Naive thymus-derived CD4-positive, alpha-beta T cell (primary cell): ENCODE measurements around the gene TUBA3E. TPM values are rescaled to one million over a fixed set of nuclear protein-coding genes. Genes with fewer than 3 reads are reported as not detected.
"Not testable (repeated sequence)": the region's sequence is repeated elsewhere in the genome, so short reads cannot be mapped to it uniquely, and the experiment has no call there.

Source experiments
- ATAC-seq: fragments of 150-1000 bp; cut with Tn5 transposase; 2 replicates; pipeline ENCODE4 v1.10.0; 2021; ENCODE audit warnings: mild to moderate bottlenecking, moderate library complexity
- CTCF ChIA-PET: fragments of 350-600 bp; sonication (Branson Sonifier 250); formaldehyde crosslinking; loops from one replicate; lab custom pipeline; 2021; ENCODE audit warnings: antibody characterized with exemption; lab: Charles Lee
- POLR2A ChIA-PET: fragments of 350-600 bp; sonication (Branson Sonifier 250); formaldehyde crosslinking; loops from one replicate; lab custom pipeline; 2021; ENCODE audit warnings: antibody characterized with exemption, inconsistent platforms; lab: Charles Lee
- DNase-seq, 9 donors: peaks; one replicate each; pipeline versions ENCODE4 v3.0.0 to v3.0.0-alpha.2; 2020 to 2022; ENCODE audit warnings: mixed read lengths in 1 of 9
- H3K27ac ChIP-seq: one replicate; pipeline ENCODE4 v1.7.0; 2013; ENCODE audit warnings: mild to moderate bottlenecking, low read depth, low read length, moderate library complexity
- H3K27me3 ChIP-seq, 2 donors: one replicate each; pipeline ENCODE4 v1.7.0; 2013; ENCODE audit warnings: low read length in 2 of 2, mild to moderate bottlenecking in 2 of 2, moderate library complexity in 2 of 2; ENCODE audit not compliant: control insufficient read depth in 2 of 2, insufficient read depth in 2 of 2
- H3K36me3 ChIP-seq, 3 experiments: 1 replicate in 2 of 3; 2 replicates in 1 of 3; pipeline ENCODE4 v1.7.0; 2013; ENCODE audit warnings: low read length in 3 of 3, mild to moderate bottlenecking in 3 of 3, moderate library complexity in 1 of 3; ENCODE audit not compliant: insufficient read depth in 3 of 3, control insufficient read depth in 2 of 3
- H3K4me1 ChIP-seq, 2 donors: one replicate each; pipeline ENCODE4 v1.7.0; 2013; ENCODE audit warnings: low read length in 2 of 2, mild to moderate bottlenecking in 2 of 2, moderate library complexity in 1 of 2; ENCODE audit not compliant: control insufficient read depth in 2 of 2, insufficient read depth in 2 of 2
- H3K4me3 ChIP-seq: 2 replicates; pipeline ENCODE4 v1.7.0; 2013; ENCODE audit warnings: mild to moderate bottlenecking, low read length
- H3K9me3 ChIP-seq, 3 experiments: 1 replicate in 2 of 3; 2 replicates in 1 of 3; pipeline ENCODE4 v1.7.0; 2013; ENCODE audit warnings: low read length in 3 of 3; ENCODE audit not compliant: control insufficient read depth in 2 of 3
- H3K27ac Mint-ChIP-seq, 9 donors: one replicate each; pipeline ENCODE4 v1.8.0; 2020 to 2022; ENCODE audit warnings: mixed read lengths in 9 of 9, mild to moderate bottlenecking in 8 of 9, moderate library complexity in 5 of 9, inconsistent platforms in 2 of 9
- H3K27me3 Mint-ChIP-seq, 5 donors: one replicate each; pipeline ENCODE4 v1.8.0; 2021 to 2022; ENCODE audit warnings: mixed read lengths in 5 of 5, mild to moderate bottlenecking in 1 of 5
- H3K36me3 Mint-ChIP-seq, 5 donors: one replicate each; pipeline ENCODE4 v1.8.0; 2020 to 2022; ENCODE audit warnings: mixed read lengths in 5 of 5, mild to moderate bottlenecking in 3 of 5, inconsistent platforms in 1 of 5
- H3K4me1 Mint-ChIP-seq, 7 donors: one replicate each; pipeline ENCODE4 v1.8.0; 2020 to 2022; ENCODE audit warnings: mixed read lengths in 7 of 7, mild to moderate bottlenecking in 3 of 7, inconsistent platforms in 1 of 7
- H3K4me3 Mint-ChIP-seq, 10 donors: one replicate each; pipeline ENCODE4 v1.8.0; 2020 to 2022; ENCODE audit warnings: mild to moderate bottlenecking in 10 of 10, mixed read lengths in 10 of 10, moderate library complexity in 6 of 10, inconsistent platforms in 2 of 10
- H3K9me3 Mint-ChIP-seq, 11 donors: one replicate each; pipeline ENCODE4 v1.8.0; 2020 to 2022; ENCODE audit warnings: mixed read lengths in 11 of 11, mild to moderate bottlenecking in 4 of 11, inconsistent platforms in 1 of 11, moderate library complexity in 1 of 11
- intact Hi-C, 2 donors: fragments of 100-400 bp; cut with micrococcal nuclease; formaldehyde crosslinking; loops; one replicate each; pipeline ENCODE4 v1.15.1; 2023
- polyA plus RNA-seq, 2 donors: library from polyadenylated mRNA; unstranded; fragments of 300-500 nt; fragmentation: Illumina TruSeq; gene quantifications; one replicate each; pipeline ENCODE4 v1.2.3, GENCODE V29; 2021
- total RNA-seq, 6 experiments: library from RNA in 5 of 6; stranded (reverse) in 5 of 6; gene quantifications; 1 replicate in 5 of 6; 2 replicates in 1 of 6; pipeline ENCODE4 v1.2.3 and lab custom pipeline; 2021 to 2026

Gene TUBA3E
- total and polyA plus RNA-seq, 7 experiments from 2014 or later: not detected

DNA sequence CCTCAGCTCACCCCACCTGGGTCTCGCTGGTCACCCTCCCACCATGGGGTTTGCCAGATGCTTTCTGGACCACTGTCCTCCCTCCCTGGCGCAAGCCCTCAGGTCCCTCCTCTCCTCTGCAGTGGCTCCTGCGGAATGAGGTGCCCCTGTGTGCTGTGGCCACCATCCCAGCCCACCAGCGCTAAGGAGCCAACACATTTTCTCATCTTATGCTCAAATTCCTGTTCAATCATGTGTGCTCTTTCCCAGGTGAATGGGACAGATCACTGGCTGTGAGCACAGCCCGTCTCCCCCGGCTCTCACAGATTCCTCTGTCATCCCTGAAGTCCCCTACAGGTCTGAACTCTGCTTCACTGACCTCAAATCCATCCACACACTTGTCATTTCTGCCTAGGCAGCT is 38.1 kb downstream of the TUBA3E start:
- H3K9me3 Mint-ChIP-seq: peaks cover 0 to 3% (median 0%) of the 10 kb centered on the region in 11 donors
- intact Hi-C loops: no loop called here
- peaks cover 0 to 5% (median 4%) of the 10 kb centered on the region in 5 donors for H3K36me3 Mint-ChIP-seq
- ChIA-PET CTCF (no interaction called here), POLR2A (no interaction called here)
- Histone ChIP-seq H3K36me3 (peaks cover 0 to 68% (median 4%) of the 10 kb centered on the region in 3 experiments), H3K4me3 (no peak overlapping the region), H3K27me3 (no peaks in the 10 kb centered on the region), H3K4me1 (no peaks in the 10 kb centered on the region), H3K27ac (no peak overlapping the region), H3K9me3 (no peaks in the 10 kb centered on the region)
- H3K4me1 Mint-ChIP-seq: peaks cover 0 to 17% (median 0%) of the 10 kb centered on the region in 7 donors
- ATAC-seq (no peak), DNase-seq (no peak)
- H3K27ac Mint-ChIP-seq: no peak overlapping the region
- H3K4me3 Mint-ChIP-seq: no peak overlapping the region
- no peaks in the 10 kb centered on the region for H3K27me3 Mint-ChIP-seq

DNA sequence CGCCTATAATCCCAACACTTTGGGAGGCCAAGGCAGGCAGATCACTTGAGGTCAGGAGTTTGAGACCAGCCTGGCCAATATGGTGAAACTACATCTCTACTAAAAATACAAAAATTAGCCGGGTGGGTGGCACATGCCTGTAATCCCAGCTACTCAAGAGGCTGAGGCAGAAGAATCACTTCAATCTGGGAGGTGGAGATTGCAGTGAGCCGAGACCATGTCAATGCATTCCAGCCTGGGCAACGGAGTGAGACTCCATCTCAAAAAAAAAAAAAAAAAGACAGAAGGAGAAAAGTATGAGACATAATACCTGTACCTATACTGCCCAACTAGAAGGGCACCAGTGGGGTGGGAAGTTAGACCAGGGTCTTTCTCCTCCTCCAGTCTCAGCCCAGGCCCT is 38.9 kb downstream of the TUBA3E start:
- peak overlapping the region in 1 of 9 donors; percentile 9 for H3K27ac Mint-ChIP-seq
- H3K9me3 Mint-ChIP-seq, H3K27me3 Mint-ChIP-seq, H3K9me3 ChIP-seq, intact Hi-C loops, H3K27ac ChIP-seq, H3K27me3 ChIP-seq, POLR2A ChIA-PET, H3K4me3 Mint-ChIP-seq, H3K4me1 ChIP-seq, H3K4me3 ChIP-seq, H3K36me3 Mint-ChIP-seq, DNase-seq, CTCF ChIA-PET, ATAC-seq: not testable (repeated sequence)
- H3K36me3 ChIP-seq: peaks cover 0 to 70% (median 4%) of the 10 kb centered on the region in 3 experiments
- peaks cover 0 to 17% (median 0%) of the 10 kb centered on the region in 7 donors for H3K4me1 Mint-ChIP-seq

DNA sequence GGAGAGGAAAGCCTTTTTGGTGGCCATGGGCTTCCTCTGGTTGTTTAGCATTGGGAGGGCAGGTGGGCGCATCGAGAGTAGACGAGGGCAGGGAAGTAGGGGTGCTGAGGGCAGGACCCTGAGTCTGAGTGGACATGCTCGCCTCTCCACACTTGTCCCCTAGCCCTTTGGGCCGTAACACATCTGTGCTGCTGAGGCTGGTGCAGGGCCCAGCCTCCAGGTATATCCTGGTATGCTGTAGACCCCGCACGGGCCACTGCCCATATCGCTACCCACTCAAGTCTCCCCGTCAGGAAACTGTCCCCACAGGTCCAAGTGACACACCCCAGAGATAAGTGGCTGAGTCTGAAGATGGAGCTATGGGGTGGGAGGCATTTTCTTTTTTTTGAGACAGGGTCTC is 39.6 kb downstream of the TUBA3E start:
- ChIA-PET CTCF (no interaction called here), POLR2A (no interaction called here)
- Histone ChIP-seq H3K27ac (no peak overlapping the region), H3K4me1 (no peaks in the 10 kb centered on the region), H3K27me3 (no peaks in the 10 kb centered on the region), H3K4me3 (no peak overlapping the region), H3K36me3 (peaks cover 0 to 70% (median 4%) of the 10 kb centered on the region in 3 experiments), H3K9me3 (no peaks in the 10 kb centered on the region)
- no peaks in the 10 kb centered on the region for H3K27me3 Mint-ChIP-seq
- H3K4me1 Mint-ChIP-seq: peaks cover 0 to 17% (median 0%) of the 10 kb centered on the region in 7 donors
- H3K9me3 Mint-ChIP-seq: peaks cover 0 to 3% (median 0%) of the 10 kb centered on the region in 11 donors
- intact Hi-C loops: no loop called here
- DNase-seq (no peak), ATAC-seq (no peak)
- no peak overlapping the region for H3K4me3 Mint-ChIP-seq
- H3K36me3 Mint-ChIP-seq: peaks cover 0 to 8% (median 0%) of the 10 kb centered on the region in 5 donors
- peak overlapping the region in 2 of 9 donors; percentile 17 to 64 for H3K27ac Mint-ChIP-seq

DNA sequence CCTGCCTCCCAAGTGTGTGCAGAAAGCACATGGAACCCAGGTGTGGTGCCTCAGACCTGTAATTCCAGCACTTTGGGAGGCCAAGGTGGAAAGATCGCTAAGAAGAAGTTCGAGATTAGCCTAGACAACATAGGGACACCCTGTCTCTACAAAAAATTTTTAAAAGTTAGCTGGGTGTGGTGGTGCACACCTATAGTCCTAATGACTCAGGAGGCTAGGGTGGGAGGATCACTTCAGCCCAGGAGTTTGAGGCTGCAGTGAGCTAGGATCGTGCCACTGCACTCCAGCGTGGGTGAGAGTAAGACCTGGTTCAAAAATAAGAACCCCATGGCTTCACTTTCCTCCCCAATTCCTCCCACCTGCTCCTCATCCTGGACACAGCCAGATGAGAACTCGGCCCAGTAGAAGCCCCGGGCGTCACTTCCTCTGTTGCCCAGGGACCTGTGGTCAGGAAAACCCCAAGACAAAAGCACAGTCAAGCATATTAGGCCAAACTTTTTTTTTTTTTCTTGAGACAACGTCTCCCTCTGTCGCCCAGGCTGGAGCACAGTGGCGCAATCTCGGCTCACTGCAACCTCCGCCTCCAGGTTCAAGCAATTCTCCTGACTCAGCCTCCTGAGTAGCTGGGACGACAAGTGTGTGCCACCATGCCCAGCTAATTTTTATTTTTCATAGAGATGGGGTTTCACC is 40.3 kb downstream of the TUBA3E start:
- H3K4me1 Mint-ChIP-seq: peaks cover 0 to 17% (median 0%) of the 10 kb centered on the region in 7 donors
- H3K27ac Mint-ChIP-seq: peak overlapping the region in 4 of 9 donors; percentile 17 to 64 (median 26)
- H3K9me3 Mint-ChIP-seq, H3K9me3 ChIP-seq, CTCF ChIA-PET, H3K4me1 ChIP-seq, H3K27ac ChIP-seq, intact Hi-C loops, POLR2A ChIA-PET, H3K27me3 ChIP-seq, DNase-seq, H3K4me3 Mint-ChIP-seq, H3K27me3 Mint-ChIP-seq, H3K36me3 Mint-ChIP-seq, H3K4me3 ChIP-seq: not testable (repeated sequence)
- ATAC-seq: peak; percentile 33
- H3K36me3 ChIP-seq: peaks cover 0 to 69% (median 4%) of the 10 kb centered on the region in 3 experiments

DNA sequence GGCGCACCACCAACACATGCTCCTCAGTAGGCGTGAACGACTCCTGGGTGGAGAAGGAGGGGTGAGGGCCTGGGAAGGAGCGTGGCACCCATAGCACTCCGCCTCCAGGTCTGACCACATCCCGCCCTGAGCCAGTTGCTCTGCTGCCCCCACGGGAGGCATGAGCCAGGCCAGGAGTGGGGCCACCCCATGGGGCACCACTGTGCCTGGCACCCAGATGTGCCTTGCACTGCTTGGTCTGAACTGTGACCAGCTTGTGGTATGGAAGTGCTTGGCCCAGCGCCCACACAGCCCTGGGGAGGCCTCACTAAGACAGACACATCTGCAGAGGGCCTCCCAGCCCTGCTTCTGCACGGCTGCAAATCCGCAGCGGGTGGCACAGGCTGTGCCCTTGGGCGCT is 40.9 kb downstream of the TUBA3E start:
- H3K27me3 ChIP-seq, H3K4me3 ChIP-seq, H3K36me3 Mint-ChIP-seq, intact Hi-C loops, H3K27ac ChIP-seq, H3K9me3 Mint-ChIP-seq, H3K4me3 Mint-ChIP-seq, DNase-seq, POLR2A ChIA-PET, H3K9me3 ChIP-seq, H3K27me3 Mint-ChIP-seq, H3K4me1 ChIP-seq, CTCF ChIA-PET: not testable (repeated sequence)
- Mint-ChIP-seq H3K27ac (peak overlapping the region in 1 of 9 donors; percentile 64), H3K4me1 (peaks cover 0 to 17% (median 0%) of the 10 kb centered on the region in 7 donors)
- peaks cover 0 to 70% (median 4%) of the 10 kb centered on the region in 3 experiments for H3K36me3 ChIP-seq
- peak; percentile 2 for ATAC-seq

DNA sequence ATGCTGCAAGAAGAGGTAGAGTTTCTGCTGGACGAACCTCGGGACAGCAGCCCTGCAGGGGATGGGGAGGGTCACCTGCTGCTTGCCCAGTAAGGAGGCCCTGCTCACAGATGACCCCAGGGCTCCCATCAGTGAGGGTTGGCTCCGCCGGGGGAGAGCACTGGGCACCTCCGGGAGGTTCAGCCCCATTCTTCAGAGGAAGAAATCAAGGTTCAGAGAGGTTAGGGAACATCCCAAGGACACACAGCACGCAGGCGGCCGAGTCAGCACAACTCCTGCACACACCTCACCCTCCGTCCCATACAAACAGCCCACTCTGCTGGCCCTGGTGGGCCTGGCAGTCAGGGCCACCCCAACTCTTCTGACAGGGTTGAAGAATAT is 41.6 kb downstream of the TUBA3E start:
- CTCF ChIA-PET: interaction anchor here (0.8 kb wide), 1 partner anchor 177 kb away, joined by 3 read pairs; no protein-coding TSS in a partner anchor
- peaks cover 0 to 8% (median 2%) of the 10 kb centered on the region in 5 donors for H3K36me3 Mint-ChIP-seq
- intact Hi-C loops: loop anchor here (1.0 kb wide), 1 partner anchor 176 kb away; no protein-coding TSS in a partner anchor
- H3K27ac Mint-ChIP-seq: peak overlapping the region in 1 of 9 donors; percentile 38
- H3K4me3 Mint-ChIP-seq: no peak overlapping the region
- H3K36me3 ChIP-seq: peaks cover 0 to 75% (median 4%) of the 10 kb centered on the region in 3 experiments
- POLR2A ChIA-PET: no interaction called here
- no peak for DNase-seq
- H3K27ac ChIP-seq: no peak overlapping the region
- H3K27me3 ChIP-seq: no peaks in the 10 kb centered on the region
- H3K9me3 Mint-ChIP-seq: peaks cover 0 to 3% (median 0%) of the 10 kb centered on the region in 11 donors
- no peaks in the 10 kb centered on the region for H3K4me1 ChIP-seq
- H3K4me1 Mint-ChIP-seq: peaks cover 0 to 17% (median 0%) of the 10 kb centered on the region in 7 donors
- ATAC-seq: no peak
- no peak overlapping the region for H3K4me3 ChIP-seq
- H3K9me3 ChIP-seq: no peaks in the 10 kb centered on the region
- no peaks in the 10 kb centered on the region for H3K27me3 Mint-ChIP-seq
